Fibroblast of pulmonary artery (primary cell): ENCODE data around the gene FSTL1.
A peak's percentile ranks its signal among the peaks of the same experiment; 100 is the strongest.

Source experiments
- DNase-seq: peaks from one replicate; pipeline ENCODE4 v3.0.0-alpha.2; 2010; ENCODE audit warnings: low read depth
- H3K4me3 ChIP-seq: replicated peaks from 2 replicates; pipeline ENCODE4 v1.5.1; 2011; ENCODE audit warnings: low read depth, mild to moderate bottlenecking, control low read depth, low read length, moderate library complexity
- TF ChIP-seq, protein P1 (sequence below): IDR thresholded peaks from 2 replicates; pipeline ENCODE4 v1.5.1; 2011; ENCODE audit warnings: mild to moderate bottlenecking, control low read depth, low read length, inconsistent platforms; ENCODE audit errors: missing control alignments

FSTL1 gene

DNA sequence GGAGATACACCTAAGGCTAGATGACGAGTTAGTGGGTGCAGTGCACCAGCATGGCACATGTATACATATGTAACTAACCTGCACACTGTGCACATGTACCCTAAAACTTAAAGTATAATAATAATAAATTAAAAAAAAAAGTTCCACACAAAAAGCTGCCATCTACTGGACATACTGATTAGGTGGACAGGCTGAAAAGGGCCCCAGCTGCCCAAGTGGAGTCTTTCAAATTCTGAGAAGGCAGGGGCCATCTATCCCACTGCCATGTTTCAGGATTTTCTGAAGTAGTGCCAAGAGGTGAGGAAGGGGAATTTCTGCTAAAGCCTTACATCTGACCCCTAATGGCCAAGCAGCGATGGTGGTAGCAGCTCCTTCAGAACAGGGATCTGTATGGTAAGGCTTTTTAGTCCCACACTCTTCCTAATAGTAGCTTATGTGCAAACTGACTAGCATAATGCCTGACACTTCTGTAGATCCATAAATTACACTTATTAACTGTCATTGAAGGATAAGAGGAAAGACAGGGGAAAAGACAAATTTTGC is 7.7 kb downstream of the FSTL1 start:
- DNase-seq = no peak
- H3K4me3 ChIP-seq = no peak overlapping the region
- TF ChIP-seq, protein P1, sequence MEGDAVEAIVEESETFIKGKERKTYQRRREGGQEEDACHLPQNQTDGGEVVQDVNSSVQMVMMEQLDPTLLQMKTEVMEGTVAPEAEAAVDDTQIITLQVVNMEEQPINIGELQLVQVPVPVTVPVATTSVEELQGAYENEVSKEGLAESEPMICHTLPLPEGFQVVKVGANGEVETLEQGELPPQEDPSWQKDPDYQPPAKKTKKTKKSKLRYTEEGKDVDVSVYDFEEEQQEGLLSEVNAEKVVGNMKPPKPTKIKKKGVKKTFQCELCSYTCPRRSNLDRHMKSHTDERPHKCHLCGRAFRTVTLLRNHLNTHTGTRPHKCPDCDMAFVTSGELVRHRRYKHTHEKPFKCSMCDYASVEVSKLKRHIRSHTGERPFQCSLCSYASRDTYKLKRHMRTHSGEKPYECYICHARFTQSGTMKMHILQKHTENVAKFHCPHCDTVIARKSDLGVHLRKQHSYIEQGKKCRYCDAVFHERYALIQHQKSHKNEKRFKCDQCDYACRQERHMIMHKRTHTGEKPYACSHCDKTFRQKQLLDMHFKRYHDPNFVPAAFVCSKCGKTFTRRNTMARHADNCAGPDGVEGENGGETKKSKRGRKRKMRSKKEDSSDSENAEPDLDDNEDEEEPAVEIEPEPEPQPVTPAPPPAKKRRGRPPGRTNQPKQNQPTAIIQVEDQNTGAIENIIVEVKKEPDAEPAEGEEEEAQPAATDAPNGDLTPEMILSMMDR = peak; percentile 42

DNA sequence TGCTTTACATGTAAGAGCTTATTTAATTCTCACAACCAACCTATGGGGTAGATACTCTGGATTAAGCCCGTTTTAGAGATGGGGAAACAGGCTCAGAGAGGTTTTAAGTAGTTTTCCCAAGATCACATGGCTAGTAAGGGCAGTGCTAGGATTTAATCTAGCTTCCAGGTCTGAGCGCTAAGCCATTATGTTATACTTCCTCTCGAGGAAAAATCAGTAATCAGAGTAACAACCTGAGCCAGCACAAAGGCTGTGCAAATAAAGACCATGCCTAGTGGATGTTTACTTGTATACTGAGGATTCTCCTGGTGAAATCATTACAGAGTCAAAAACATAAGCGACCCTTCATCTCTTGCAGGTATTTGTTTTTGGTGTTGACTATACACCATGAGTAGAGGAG is 9.0 kb downstream of the FSTL1 start:
- DNase-seq = no peak
- H3K4me3 ChIP-seq = no peak overlapping the region
- TF ChIP-seq, protein P1 = no peak

DNA sequence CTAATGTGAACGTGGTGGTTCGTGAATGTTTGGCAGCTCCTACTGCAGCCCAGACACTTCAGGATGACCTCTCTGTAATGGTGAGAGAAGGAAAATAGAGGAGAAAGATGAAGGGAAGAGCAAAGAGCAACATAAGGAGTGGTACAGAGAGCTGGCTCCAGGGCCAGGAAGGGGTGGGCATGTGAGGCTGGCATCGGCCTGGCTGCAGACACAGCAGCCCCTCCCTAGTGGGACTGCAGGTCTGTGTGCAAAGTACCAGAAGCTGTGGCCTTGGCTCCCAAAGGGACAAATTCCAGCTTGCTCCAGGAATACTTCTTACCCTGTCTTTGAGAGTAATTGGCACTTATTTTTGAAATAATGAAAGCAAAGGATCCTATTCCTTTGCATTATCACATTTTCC is 10.0 kb downstream of the FSTL1 start:
- DNase-seq = no peak
- no peak overlapping the region for H3K4me3 ChIP-seq
- TF ChIP-seq, protein P1 = no peak

DNA sequence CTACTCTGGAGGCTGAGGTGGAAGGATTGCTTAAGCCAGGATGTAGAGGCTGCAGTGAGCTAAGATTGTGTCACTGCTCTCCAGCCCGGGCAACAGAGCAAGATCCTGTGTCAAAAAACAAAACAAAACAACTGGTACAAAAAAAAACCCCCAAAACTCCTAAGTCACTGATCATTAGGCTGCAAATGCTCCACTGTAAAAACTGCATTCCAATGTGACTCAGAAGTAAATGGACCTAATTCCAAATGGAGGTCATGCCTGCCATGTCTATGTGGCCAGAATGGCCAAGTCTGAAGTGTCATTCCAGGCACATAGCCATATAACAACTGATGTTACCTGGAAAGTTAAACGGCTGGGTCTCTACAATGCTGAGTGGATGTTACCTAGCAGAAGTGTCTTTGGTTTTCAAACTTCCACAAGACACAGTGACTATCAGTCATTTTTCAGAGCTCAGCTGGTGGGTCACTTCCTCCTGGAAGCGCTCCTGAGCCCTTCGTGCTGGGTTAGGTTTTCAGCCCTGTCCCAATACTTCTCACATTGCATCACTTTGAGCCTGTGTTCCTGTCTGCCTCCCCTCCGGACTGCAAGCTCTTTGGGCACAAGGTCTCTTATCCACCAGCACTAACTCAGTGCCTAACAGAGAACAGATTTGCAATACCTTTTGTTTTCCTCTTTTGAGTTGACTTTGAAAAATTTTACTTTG is 10.6 kb downstream of the FSTL1 start:
- TF ChIP-seq, protein P1 = no peak
- H3K4me3 ChIP-seq = no peak overlapping the region
- no peak for DNase-seq

- TF ChIP-seq, protein P1 = no peak
- DNase-seq = peak; percentile 93
- no peak overlapping the region for H3K4me3 ChIP-seq
Measured at GRCh38 chr3:120438665-120439370, 12.0 kb downstream of the FSTL1 start.

- TF ChIP-seq, protein P1 = no peak
- DNase-seq = no peak
- H3K4me3 ChIP-seq = no peak overlapping the region
Measured at GRCh38 chr3:120438216-120438615, 12.6 kb downstream of the FSTL1 start.
